ENCODE measurements around the gene DNM1L. TPM values are rescaled to one million over a fixed set of nuclear protein-coding genes. Genes with fewer than 3 reads are reported as not detected.

Gene DNM1L
- polyA plus RNA-seq, 1 of the 3 experiments (the other 2 are of a cell fraction) = 26.6 TPM

DNA sequence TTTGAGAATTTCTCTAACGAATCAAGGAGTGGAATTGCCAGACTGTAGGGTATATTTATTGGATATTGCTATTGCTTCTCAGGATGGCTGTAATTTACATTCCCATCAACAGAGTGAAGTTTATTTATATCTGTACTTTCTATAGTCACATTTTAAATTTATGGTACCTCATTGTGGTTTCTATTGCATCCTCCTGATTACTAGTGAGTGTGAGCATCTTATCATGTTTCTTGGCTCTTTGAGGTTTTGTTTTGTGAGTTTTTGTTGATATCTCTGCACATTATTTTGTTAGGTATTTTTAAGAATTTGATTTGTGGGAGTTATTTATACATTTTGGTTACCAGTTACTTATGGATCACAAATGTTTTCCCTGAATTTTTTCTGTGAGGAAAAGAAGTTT lies 13.9 kb downstream of the DNM1L start:
- no peak overlapping the region for H3K9ac ChIP-seq
- CTCF ChIA-PET = no interaction called here
- H3K36me3 ChIP-seq (replicated peaks in 1 of 2; ENCODE audit: control insufficient read depth in 1 of 2, insufficient read depth in 2 of 2, low read length in 1 of 2) = peaks cover 3 to 16% of the 10 kb centered on the region in 2 experiments
- DNase-seq = no peak
- no peaks in the 10 kb centered on the region for H3K9me3 ChIP-seq
- H3K4me3 ChIP-seq (ENCODE audit: low read depth in 2 of 2, low read length in 1 of 2) = no peak overlapping the region
- no peaks in the 10 kb centered on the region for H3K9me2 ChIP-seq
- H3K27me3 ChIP-seq (ENCODE audit: insufficient read depth) = no peaks in the 10 kb centered on the region
- POLR2A ChIA-PET = no interaction called here
- H3K79me2 ChIP-seq (ENCODE audit: insufficient read depth) = peaks cover 99% of the 10 kb centered on the region
- H3K4me1 ChIP-seq (ENCODE audit: control insufficient read depth in 1 of 2, insufficient read depth in 2 of 2, low read depth in 1 of 2, low read length in 1 of 2) = peaks cover 5 to 10% of the 10 kb centered on the region in 2 experiments; a peak in 2 of 4 replicates
- H3F3A ChIP-seq (replicated peaks; ENCODE audit: insufficient read depth) = no peaks in the 10 kb centered on the region
- peaks cover 21% of the 10 kb centered on the region for H4K20me1 ChIP-seq (ENCODE audit: insufficient read depth)
- WGBS (ENCODE audit: low lambda C conversion rate) = 96% methylated on average over 1 of the region's 1 CpG
- H2AFZ ChIP-seq (ENCODE audit: low read depth) = no peak overlapping the region
- TF ChIP-seq GATA2 (CRISPR knock-in tag; IDR thresholded peaks at IDR 0.05) = no peak
- TF ChIP-seq, protein P1, sequence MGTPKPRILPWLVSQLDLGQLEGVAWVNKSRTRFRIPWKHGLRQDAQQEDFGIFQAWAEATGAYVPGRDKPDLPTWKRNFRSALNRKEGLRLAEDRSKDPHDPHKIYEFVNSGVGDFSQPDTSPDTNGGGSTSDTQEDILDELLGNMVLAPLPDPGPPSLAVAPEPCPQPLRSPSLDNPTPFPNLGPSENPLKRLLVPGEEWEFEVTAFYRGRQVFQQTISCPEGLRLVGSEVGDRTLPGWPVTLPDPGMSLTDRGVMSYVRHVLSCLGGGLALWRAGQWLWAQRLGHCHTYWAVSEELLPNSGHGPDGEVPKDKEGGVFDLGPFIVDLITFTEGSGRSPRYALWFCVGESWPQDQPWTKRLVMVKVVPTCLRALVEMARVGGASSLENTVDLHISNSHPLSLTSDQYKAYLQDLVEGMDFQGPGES (IDR thresholded peaks at IDR 0.05; ENCODE audit: low read depth, low read length) = no peak
- TF ChIP-seq TEAD4 (IDR thresholded peaks at IDR 0.05; ENCODE audit: borderline replicate concordance, insufficient read depth) = no peak
- no peak for TF ChIP-seq FOSL2 (IDR thresholded peaks at IDR 0.05; ENCODE audit: borderline replicate concordance, low read depth)
- TF ChIP-seq JUND (IDR thresholded peaks at IDR 0.05) = no peak
- TF ChIP-seq SIN3A (IDR thresholded peaks at IDR 0.05; ENCODE audit: borderline replicate concordance, low read depth, low read length) = no peak
- TF ChIP-seq SMC3 (IDR thresholded peaks at IDR 0.05; ENCODE audit: low read depth, low read length) = no peak
- TF ChIP-seq RXRA (IDR thresholded peaks at IDR 0.05; ENCODE audit: borderline replicate concordance, low read depth) = no peak
- TF ChIP-seq NRF1 (IDR thresholded peaks at IDR 0.05; ENCODE audit: low read depth, low read length) = no peak
- TF ChIP-seq, protein P2, sequence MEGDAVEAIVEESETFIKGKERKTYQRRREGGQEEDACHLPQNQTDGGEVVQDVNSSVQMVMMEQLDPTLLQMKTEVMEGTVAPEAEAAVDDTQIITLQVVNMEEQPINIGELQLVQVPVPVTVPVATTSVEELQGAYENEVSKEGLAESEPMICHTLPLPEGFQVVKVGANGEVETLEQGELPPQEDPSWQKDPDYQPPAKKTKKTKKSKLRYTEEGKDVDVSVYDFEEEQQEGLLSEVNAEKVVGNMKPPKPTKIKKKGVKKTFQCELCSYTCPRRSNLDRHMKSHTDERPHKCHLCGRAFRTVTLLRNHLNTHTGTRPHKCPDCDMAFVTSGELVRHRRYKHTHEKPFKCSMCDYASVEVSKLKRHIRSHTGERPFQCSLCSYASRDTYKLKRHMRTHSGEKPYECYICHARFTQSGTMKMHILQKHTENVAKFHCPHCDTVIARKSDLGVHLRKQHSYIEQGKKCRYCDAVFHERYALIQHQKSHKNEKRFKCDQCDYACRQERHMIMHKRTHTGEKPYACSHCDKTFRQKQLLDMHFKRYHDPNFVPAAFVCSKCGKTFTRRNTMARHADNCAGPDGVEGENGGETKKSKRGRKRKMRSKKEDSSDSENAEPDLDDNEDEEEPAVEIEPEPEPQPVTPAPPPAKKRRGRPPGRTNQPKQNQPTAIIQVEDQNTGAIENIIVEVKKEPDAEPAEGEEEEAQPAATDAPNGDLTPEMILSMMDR (IDR thresholded peaks at IDR 0.05) = no peak
- TF ChIP-seq TAF1 (IDR thresholded peaks at IDR 0.05; ENCODE audit: borderline replicate concordance, low read depth, low read length) = no peak
- TF ChIP-seq, protein P3, sequence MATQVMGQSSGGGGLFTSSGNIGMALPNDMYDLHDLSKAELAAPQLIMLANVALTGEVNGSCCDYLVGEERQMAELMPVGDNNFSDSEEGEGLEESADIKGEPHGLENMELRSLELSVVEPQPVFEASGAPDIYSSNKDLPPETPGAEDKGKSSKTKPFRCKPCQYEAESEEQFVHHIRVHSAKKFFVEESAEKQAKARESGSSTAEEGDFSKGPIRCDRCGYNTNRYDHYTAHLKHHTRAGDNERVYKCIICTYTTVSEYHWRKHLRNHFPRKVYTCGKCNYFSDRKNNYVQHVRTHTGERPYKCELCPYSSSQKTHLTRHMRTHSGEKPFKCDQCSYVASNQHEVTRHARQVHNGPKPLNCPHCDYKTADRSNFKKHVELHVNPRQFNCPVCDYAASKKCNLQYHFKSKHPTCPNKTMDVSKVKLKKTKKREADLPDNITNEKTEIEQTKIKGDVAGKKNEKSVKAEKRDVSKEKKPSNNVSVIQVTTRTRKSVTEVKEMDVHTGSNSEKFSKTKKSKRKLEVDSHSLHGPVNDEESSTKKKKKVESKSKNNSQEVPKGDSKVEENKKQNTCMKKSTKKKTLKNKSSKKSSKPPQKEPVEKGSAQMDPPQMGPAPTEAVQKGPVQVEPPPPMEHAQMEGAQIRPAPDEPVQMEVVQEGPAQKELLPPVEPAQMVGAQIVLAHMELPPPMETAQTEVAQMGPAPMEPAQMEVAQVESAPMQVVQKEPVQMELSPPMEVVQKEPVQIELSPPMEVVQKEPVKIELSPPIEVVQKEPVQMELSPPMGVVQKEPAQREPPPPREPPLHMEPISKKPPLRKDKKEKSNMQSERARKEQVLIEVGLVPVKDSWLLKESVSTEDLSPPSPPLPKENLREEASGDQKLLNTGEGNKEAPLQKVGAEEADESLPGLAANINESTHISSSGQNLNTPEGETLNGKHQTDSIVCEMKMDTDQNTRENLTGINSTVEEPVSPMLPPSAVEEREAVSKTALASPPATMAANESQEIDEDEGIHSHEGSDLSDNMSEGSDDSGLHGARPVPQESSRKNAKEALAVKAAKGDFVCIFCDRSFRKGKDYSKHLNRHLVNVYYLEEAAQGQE (IDR thresholded peaks at IDR 0.05; ENCODE audit: low read depth, low read length) = no peak
- TF ChIP-seq FOXM1 (IDR thresholded peaks at IDR 0.05; ENCODE audit: low read depth) = no peak
- no peak overlapping the region for H3K4me2 ChIP-seq
- H3K27ac ChIP-seq (ENCODE audit: low read depth in 2 of 2, low read length in 1 of 2) = no peak overlapping the region

Data from SK-N-SH (cell line).